AG09319 (cell line): ENCODE data around the gene DYNC2H1.
"Not testable (repeated sequence)": the region's sequence is repeated elsewhere in the genome, so short reads cannot be mapped to it uniquely, and the experiment has no call there.

Experiments
- DNase-seq: peaks from one replicate; pipeline ENCODE4 v3.0.0-alpha.2; 2010; ENCODE audit warnings: low read depth; ENCODE audit errors: extremely low read depth
- TF ChIP-seq, protein P1 (sequence below): IDR thresholded peaks from 2 replicates; pipeline ENCODE4 v1.5.1; 2011; ENCODE audit warnings: low read depth, mild to moderate bottlenecking, inconsistent platforms, low read length, moderate library complexity

DYNC2H1 gene

DNA sequence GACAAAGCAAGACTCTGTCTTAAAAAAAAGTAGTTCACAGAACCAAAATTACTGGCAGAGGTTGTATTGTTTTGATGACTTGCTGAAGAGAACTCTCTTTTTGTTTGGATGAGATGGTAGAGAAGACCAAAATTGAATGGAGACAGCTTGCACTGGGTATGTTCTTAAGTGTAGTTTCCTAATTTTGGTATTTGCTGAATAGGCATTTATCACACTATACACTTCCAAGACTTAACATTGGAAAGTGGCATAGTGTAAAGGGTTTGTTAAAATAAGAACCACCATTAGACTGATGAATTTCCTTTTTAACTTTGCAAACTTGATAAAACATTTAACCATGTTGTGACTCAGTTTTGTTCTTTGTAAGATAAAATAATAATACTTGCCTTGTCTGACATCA is 11.9 kb upstream of the DYNC2H1 start:
- no peak for DNase-seq
- TF ChIP-seq, protein P1, sequence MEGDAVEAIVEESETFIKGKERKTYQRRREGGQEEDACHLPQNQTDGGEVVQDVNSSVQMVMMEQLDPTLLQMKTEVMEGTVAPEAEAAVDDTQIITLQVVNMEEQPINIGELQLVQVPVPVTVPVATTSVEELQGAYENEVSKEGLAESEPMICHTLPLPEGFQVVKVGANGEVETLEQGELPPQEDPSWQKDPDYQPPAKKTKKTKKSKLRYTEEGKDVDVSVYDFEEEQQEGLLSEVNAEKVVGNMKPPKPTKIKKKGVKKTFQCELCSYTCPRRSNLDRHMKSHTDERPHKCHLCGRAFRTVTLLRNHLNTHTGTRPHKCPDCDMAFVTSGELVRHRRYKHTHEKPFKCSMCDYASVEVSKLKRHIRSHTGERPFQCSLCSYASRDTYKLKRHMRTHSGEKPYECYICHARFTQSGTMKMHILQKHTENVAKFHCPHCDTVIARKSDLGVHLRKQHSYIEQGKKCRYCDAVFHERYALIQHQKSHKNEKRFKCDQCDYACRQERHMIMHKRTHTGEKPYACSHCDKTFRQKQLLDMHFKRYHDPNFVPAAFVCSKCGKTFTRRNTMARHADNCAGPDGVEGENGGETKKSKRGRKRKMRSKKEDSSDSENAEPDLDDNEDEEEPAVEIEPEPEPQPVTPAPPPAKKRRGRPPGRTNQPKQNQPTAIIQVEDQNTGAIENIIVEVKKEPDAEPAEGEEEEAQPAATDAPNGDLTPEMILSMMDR = no peak

GRCh38 chr11:103109818-103110388 is 677 bp downstream of the DYNC2H1 start:
- DNase-seq = no peak
- TF ChIP-seq, protein P1 = no peak

DNA sequence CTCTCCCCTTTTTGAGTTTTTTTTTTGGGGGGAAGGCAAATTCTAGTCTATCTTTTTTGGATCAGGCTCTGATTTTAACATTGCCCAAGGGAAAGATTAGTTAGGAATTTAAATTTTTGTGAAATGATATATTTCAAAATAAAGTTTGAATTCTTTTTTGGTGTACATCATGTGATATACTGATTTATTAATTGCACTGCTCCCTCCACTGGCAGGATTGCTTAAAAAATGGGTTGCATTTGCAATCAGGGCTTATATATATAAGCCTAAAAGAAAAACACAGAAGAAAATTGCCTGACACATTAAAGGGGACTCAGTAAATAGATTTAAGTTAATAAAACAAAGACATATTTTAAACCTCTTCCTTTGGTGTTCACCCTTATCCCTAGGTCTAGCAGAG is 1.2 kb downstream of the DYNC2H1 start:
- no peak for DNase-seq
- TF ChIP-seq, protein P1 = peak; percentile 41

DNA sequence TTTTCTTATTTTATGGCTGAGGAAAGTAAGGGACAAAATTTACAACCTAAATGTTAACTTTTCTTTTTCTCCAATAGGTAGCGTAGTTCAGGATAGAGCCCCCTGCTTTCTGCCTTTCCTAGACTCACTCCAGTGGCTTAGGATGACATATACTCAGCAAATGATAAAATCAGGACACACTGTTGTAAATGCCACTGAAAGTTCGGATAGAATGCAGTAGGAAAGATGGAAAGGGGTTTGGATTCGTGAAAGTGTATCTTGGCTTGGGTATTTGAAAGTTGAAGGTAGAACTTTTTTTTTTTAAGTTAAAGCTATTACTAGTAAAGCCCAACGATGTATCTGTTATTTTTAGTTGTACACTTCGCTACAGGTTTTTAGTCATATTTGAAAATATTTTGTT is 2.2 kb downstream of the DYNC2H1 start:
- DNase-seq = no peak
- TF ChIP-seq, protein P1 = no peak

GRCh38 chr11:103112364-103112763 is 3.1 kb downstream of the DYNC2H1 start:
- TF ChIP-seq, protein P1 = no peak

DNA sequence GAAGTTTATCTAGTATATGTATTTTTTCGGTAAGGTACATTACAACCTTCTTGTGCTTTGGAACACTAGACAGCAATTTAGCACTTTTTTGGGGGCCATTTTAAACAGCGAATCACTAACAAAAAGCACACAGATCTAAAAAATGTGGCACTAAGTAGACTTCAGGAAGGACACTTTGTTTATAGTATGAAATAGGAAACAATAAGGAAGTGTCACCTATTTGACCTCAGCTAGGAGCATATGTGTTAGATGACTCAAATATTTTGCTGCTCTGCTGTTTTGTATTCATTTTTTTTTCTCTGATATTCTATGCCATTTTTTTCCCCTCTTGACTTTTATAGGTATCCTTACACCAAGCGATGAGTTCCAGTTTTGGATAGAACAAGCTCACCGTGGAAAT is 5.6 kb downstream of the DYNC2H1 start:
- TF ChIP-seq, protein P1 = no peak
- no peak for DNase-seq

More at GRCh38 chr11:103112364-103112763, 3.1 kb downstream of the DYNC2H1 start:
- DNase-seq = no peak

GRCh38 chr11:103125462-103125861 is 16.2 kb downstream of the DYNC2H1 start:
- DNase-seq = no peak
- TF ChIP-seq, protein P1 = no peak

DNA sequence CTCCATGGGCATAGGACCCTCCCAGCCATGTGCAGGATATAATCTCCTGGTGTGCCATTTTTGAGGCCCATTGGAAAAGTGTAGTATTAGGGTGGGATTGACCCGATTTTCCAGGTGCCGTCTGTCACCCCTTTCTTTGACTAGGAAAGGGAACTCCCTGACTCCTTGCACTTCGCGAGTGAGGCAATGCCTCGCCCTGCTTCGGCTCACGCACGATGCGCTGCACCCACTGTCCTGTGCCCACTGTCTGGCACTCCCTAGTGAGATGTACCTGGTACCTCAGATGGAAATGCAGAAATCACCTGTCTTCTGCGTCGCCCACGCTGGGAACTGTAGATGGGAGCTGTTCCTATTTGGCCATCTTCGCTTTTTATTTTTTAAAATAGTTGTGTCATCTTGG is 32.8 kb downstream of the DYNC2H1 start:
- DNase-seq = not testable (repeated sequence)
